Smooth muscle cell (in vitro differentiated cells): ENCODE data around the gene TIMM44. TPM values are rescaled to one million over a fixed set of nuclear protein-coding genes. Genes with fewer than 3 reads are reported as not detected.

ENCODE experiments used
- DNase-seq: peaks from one replicate; lab custom pipeline; 2025; ENCODE audit not compliant: unreplicated experiment; lab: John Stamatoyannopoulos, UW
- H2AFZ ChIP-seq: fragments of 200-600 bp; sonication (generic); 2 replicates; pipeline ENCODE4 v1.6.0; 2016; ENCODE audit warnings: antibody characterized with exemption, low read depth, mild to moderate bottlenecking
- H3F3A ChIP-seq: fragments of 200-600 bp; sonication (generic); 2 replicates; pipeline ENCODE4 v1.6.0; 2017; ENCODE audit warnings: antibody characterized with exemption, low read depth
- H3K27ac ChIP-seq: fragments of 200-600 bp; sonication (generic); 2 replicates; pipeline ENCODE4 v1.5.1; 2016; ENCODE audit warnings: low read depth, mild to moderate bottlenecking
- H3K27me3 ChIP-seq: fragments of 200-600 bp; sonication (generic); 2 replicates; pipeline ENCODE4 v1.6.1; 2016; ENCODE audit warnings: low read depth, mild to moderate bottlenecking
- H3K36me3 ChIP-seq: fragments of 200-600 bp; sonication (generic); 2 replicates; pipeline ENCODE4 v1.5.1; 2016; ENCODE audit warnings: low read depth
- H3K4me1 ChIP-seq: fragments of 200-600 bp; sonication (generic); 2 replicates; pipeline ENCODE4 v1.5.1; 2016; ENCODE audit warnings: low read depth
- H3K4me2 ChIP-seq: fragments of 200-600 bp; sonication (generic); 2 replicates; pipeline ENCODE4 v1.6.0; 2016; ENCODE audit warnings: mild to moderate bottlenecking
- H3K4me3 ChIP-seq: fragments of 200-600 bp; sonication (generic); 2 replicates; pipeline ENCODE4 v1.5.1; 2016; ENCODE audit warnings: mild to moderate bottlenecking
- H3K79me2 ChIP-seq: fragments of 200-600 bp; sonication (generic); 2 replicates; pipeline ENCODE4 v1.6.0; 2016; ENCODE audit warnings: low read depth, mild to moderate bottlenecking
- H3K9ac ChIP-seq: fragments of 200-600 bp; sonication (generic); 2 replicates; pipeline ENCODE4 v1.6.0; 2016; ENCODE audit warnings: low read depth
- H3K9me3 ChIP-seq: fragments of 200-600 bp; sonication (generic); replicated peaks from 2 replicates; pipeline ENCODE4 v1.5.1; 2016; ENCODE audit warnings: low read depth
- H4K20me1 ChIP-seq: fragments of 200-600 bp; sonication (generic); 2 replicates; pipeline ENCODE4 v1.6.0; 2016; ENCODE audit warnings: low read depth
- CTCF ChIP-seq: fragments of 200-600 bp; sonication (generic); IDR thresholded peaks from 2 replicates; pipeline ENCODE4 v1.5.1; 2017; ENCODE audit warnings: borderline replicate concordance, mild to moderate bottlenecking, antibody characterized with exemption; ENCODE audit not compliant: insufficient read depth, poor library complexity, severe bottlenecking
- WGBS: methylation state at CpG from one replicate; pipeline ENCODE4 v1.1.7; 2016; ENCODE audit warnings: low lambda C conversion rate; 5-methylcytosine and 5-hydroxymethylcytosine counted together
- polyA plus RNA-seq: library from polyadenylated mRNA; unstranded; fragments of >200 nt; fragmentation: Nextera tagmentation; extraction: Ambion mirVana; gene quantifications from 2 replicates; pipeline ENCODE4 v1.2.1, GENCODE V29; 2016
- total RNA-seq: library from RNA; depleted of rRNA; stranded (reverse); fragments of >200 nt; gene quantifications from 2 replicates; pipeline ENCODE4 v1.2.3, GENCODE V29; 2014

TIMM44 gene
- total and polyA plus RNA-seq, 2 experiments from 2014 or later, result 21.8 to 25.1 TPM

DNA sequence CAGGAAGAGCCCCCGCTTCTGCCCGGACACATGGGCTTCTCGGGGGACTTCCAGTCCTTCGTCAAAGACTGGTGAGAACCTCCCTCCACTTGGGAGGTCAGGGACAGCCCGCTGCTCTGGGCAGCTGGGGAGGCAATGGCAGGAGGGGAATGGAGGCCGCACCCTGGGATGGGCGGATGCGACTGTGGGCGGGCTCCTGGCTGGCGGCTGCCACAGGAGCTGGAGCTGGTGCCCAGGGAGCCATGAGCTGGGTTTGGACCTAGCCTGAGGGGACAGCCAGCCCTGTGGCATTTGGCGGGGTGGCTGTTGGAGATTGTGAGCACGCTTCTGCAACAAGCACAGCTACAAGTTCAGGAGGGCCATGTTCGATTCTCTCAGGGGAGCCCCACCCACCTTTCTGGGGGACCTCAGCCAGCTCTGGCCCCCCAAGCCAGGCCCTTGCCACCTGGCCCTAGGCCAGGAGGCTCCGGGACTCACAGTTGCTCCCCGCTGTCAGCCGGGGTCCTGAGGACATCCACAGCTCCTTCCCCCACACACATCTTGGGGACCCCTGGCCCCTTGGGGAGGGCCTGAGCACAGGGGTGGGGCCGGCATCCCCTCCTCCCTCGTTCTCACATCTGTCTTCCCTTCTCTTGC lies 31.8 kb downstream of the TIMM44 start:
- no peak overlapping the region for H2AFZ ChIP-seq
- peaks cover 9% of the 10 kb centered on the region for H3K4me1 ChIP-seq
- no peak overlapping the region for H3K4me3 ChIP-seq
- no peak overlapping the region for H3K4me2 ChIP-seq
- no peaks in the 10 kb centered on the region for H3K9me3 ChIP-seq
- H3K27me3 ChIP-seq, result no peaks in the 10 kb centered on the region
- peaks cover 10% of the 10 kb centered on the region for H3K79me2 ChIP-seq
- no peaks in the 10 kb centered on the region for H3F3A ChIP-seq
- TF ChIP-seq CTCF, result no peak
- WGBS, result 96% methylated on average over 17 of the region's 18 CpGs
- no peaks in the 10 kb centered on the region for H3K36me3 ChIP-seq
- H4K20me1 ChIP-seq, result peaks cover 39% of the 10 kb centered on the region
- no peak overlapping the region for H3K9ac ChIP-seq
- H3K27ac ChIP-seq, result no peak overlapping the region
- no peak for DNase-seq

DNA sequence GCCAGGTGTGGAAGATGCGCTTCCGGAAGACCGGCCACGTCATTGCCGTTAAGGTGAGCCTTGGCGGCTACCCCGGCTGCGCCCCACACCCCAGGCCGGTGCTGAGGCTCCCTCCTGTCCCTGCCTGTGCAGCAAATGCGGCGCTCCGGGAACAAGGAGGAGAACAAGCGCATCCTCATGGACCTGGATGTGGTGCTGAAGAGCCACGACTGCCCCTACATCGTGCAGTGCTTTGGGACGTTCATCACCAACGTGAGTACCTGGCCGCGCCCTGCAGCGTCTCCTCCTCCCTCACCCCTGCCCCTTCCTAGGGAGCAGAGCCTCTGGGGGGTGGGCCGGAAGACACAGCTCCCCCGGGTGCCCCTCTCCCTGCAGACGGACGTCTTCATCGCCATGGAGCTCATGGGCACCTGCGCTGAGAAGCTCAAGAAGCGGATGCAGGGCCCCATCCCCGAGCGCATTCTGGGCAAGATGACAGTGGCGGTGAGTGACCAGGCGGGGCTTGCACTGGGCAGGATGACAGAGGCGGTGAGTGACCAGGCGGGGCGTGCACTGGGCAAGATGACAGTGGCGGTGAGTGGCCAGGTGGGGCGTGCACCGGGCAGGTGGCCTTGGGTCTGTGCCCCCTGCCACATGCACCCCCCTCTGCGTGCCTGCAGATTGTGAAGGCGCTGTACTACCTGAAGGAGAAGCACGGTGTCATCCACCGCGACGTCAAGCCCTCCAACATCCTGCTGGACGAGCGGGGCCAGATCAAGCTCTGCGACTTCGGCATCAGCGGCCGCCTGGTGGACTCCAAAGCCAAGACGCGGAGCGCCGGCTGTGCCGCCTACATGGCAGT lies 32.9 kb downstream of the TIMM44 start:
- no peaks in the 10 kb centered on the region for H3F3A ChIP-seq
- H3K4me3 ChIP-seq, result no peak overlapping the region
- 98% methylated on average over 48 of the region's 54 CpGs for WGBS

GRCh38 chr19:7909471-7910067 lies 33.9 kb downstream of the TIMM44 start:
- Histone ChIP-seq H3K9me3 (no peaks in the 10 kb centered on the region), H3K4me3 (no peak overlapping the region), H3F3A (no peaks in the 10 kb centered on the region), H2AFZ (no peak overlapping the region), H3K4me1 (peaks cover 7% of the 10 kb centered on the region), H4K20me1 (peaks cover 60% of the 10 kb centered on the region), H3K9ac (no peak overlapping the region), H3K79me2 (peaks cover 31% of the 10 kb centered on the region), H3K4me2 (no peak overlapping the region), H3K27ac (no peak overlapping the region), H3K27me3 (no peaks in the 10 kb centered on the region), H3K36me3 (no peaks in the 10 kb centered on the region)
- no peak for DNase-seq
- 98% methylated on average over 19 of the region's 21 CpGs for WGBS
- no peak for TF ChIP-seq CTCF

More for the DNA sequence above, 32.9 kb downstream of the TIMM44 start:
- H2AFZ ChIP-seq, result no peak overlapping the region
- no peak overlapping the region for H3K27ac ChIP-seq
- H3K4me2 ChIP-seq, result no peak overlapping the region
- DNase-seq, result no peak
- peaks cover 21% of the 10 kb centered on the region for H3K79me2 ChIP-seq
- peaks cover 50% of the 10 kb centered on the region for H4K20me1 ChIP-seq
- TF ChIP-seq CTCF, result no peak
- H3K9me3 ChIP-seq, result no peaks in the 10 kb centered on the region
- no peaks in the 10 kb centered on the region for H3K27me3 ChIP-seq
- no peaks in the 10 kb centered on the region for H3K36me3 ChIP-seq
- no peak overlapping the region for H3K9ac ChIP-seq
- H3K4me1 ChIP-seq, result no peaks in the 10 kb centered on the region
